Osteoblast (primary cell): ENCODE measurements around the gene ASB9. TPM values are rescaled to one million over a fixed set of nuclear protein-coding genes. Genes with fewer than 3 reads are reported as not detected.
"Not testable (repeated sequence)": the region's sequence is repeated elsewhere in the genome, so short reads cannot be mapped to it uniquely, and the experiment has no call there.

ENCODE experiments used
- DNase-seq: peaks from one replicate; pipeline ENCODE4 v3.0.0; 2011; ENCODE audit warnings: low spot score, mixed read lengths; ENCODE audit not compliant: insufficient read length; ENCODE audit errors: missing footprints
- H2AFZ ChIP-seq: 2 replicates; pipeline ENCODE4 v1.6.0; 2011; ENCODE audit warnings: mild to moderate bottlenecking, low read length
- H3K27ac ChIP-seq: 2 replicates; pipeline ENCODE4 v1.5.1; 2011; ENCODE audit warnings: mild to moderate bottlenecking, low read depth, low read length, moderate library complexity
- H3K27me3 ChIP-seq: 2 replicates; pipeline ENCODE4 v1.6.0; 2012; ENCODE audit warnings: mild to moderate bottlenecking, control low read depth, inconsistent platforms, low read length, moderate library complexity; ENCODE audit not compliant: insufficient read depth
- H3K36me3 ChIP-seq: 2 replicates; pipeline ENCODE4 v1.5.1; 2011; ENCODE audit warnings: mild to moderate bottlenecking, low read length, control low read depth, moderate library complexity; ENCODE audit not compliant: insufficient read depth
- H3K4me1 ChIP-seq: 2 replicates; pipeline ENCODE4 v1.5.1; 2011; ENCODE audit warnings: mild to moderate bottlenecking, low read length, control low read depth, moderate library complexity; ENCODE audit not compliant: insufficient read depth
- H3K4me2 ChIP-seq: 2 replicates; pipeline ENCODE4 v1.6.0; 2011; ENCODE audit warnings: mild to moderate bottlenecking, low read length; ENCODE audit not compliant: insufficient read depth
- H3K4me3 ChIP-seq: fragments of 200-600 bp; sonication (generic); 3 replicates; pipeline ENCODE4 v1.5.1; 2012; ENCODE audit warnings: mild to moderate bottlenecking, low read length, inconsistent platforms; ENCODE audit not compliant: insufficient read depth
- H3K79me2 ChIP-seq: 2 replicates; pipeline ENCODE4 v1.6.0; 2012; ENCODE audit warnings: mild to moderate bottlenecking, low read length, control low read depth, inconsistent platforms; ENCODE audit not compliant: insufficient read depth
- H3K9me3 ChIP-seq: 2 replicates; pipeline ENCODE4 v1.5.1; 2011; ENCODE audit warnings: low read depth, low read length, control low read depth
- H4K20me1 ChIP-seq: 2 replicates; pipeline ENCODE4 v1.6.0; 2012; ENCODE audit warnings: mild to moderate bottlenecking, low read length, control low read depth; ENCODE audit not compliant: insufficient read depth
- CTCF ChIP-seq: IDR thresholded peaks from 2 replicates; pipeline ENCODE4 v1.5.1; 2011; ENCODE audit warnings: mild to moderate bottlenecking, low read depth, low read length, moderate library complexity; ENCODE audit errors: extremely low read depth
- total RNA-seq: library from RNA; depleted of rRNA; stranded (reverse); fragments of >200 nt; gene quantifications from 2 replicates; pipeline ENCODE4 v1.2.3, GENCODE V29; 2012

ASB9 gene
- total RNA-seq, 1 donor: not detected

- TF ChIP-seq CTCF: no peak
- no peaks in the 10 kb centered on the region for H3K27me3 ChIP-seq
- DNase-seq: no peak
- no peaks in the 10 kb centered on the region for H3K36me3 ChIP-seq
- H4K20me1 ChIP-seq: no peaks in the 10 kb centered on the region
- H3K4me3 ChIP-seq: no peak overlapping the region
- no peak overlapping the region for H3K27ac ChIP-seq
- H2AFZ ChIP-seq: no peak overlapping the region
- H3K4me2 ChIP-seq: no peak overlapping the region
- no peaks in the 10 kb centered on the region for H3K79me2 ChIP-seq
- no peaks in the 10 kb centered on the region for H3K9me3 ChIP-seq
- no peaks in the 10 kb centered on the region for H3K4me1 ChIP-seq
Measured at GRCh38 chrX:15200871-15201270, 69.0 kb downstream of the ASB9 start.

- H3K79me2 ChIP-seq, H2AFZ ChIP-seq, H3K27ac ChIP-seq, H4K20me1 ChIP-seq, H3K4me3 ChIP-seq, H3K36me3 ChIP-seq, H3K9me3 ChIP-seq, H3K4me2 ChIP-seq, DNase-seq, H3K27me3 ChIP-seq, H3K4me1 ChIP-seq: not testable (repeated sequence)
Measured at GRCh38 chrX:15198608-15199202, 71.2 kb downstream of the ASB9 start.

GRCh38 chrX:15194146-15194545 lies 75.7 kb downstream of the ASB9 start:
- no peaks in the 10 kb centered on the region for H3K27me3 ChIP-seq
- no peak for TF ChIP-seq CTCF
- H3K9me3 ChIP-seq: no peaks in the 10 kb centered on the region
- no peaks in the 10 kb centered on the region for H4K20me1 ChIP-seq
- no peaks in the 10 kb centered on the region for H3K79me2 ChIP-seq
- no peak overlapping the region for H3K4me3 ChIP-seq
- no peak overlapping the region for H2AFZ ChIP-seq
- H3K4me1 ChIP-seq: no peaks in the 10 kb centered on the region
- no peaks in the 10 kb centered on the region for H3K36me3 ChIP-seq
- H3K27ac ChIP-seq: no peak overlapping the region
- no peak for DNase-seq
- no peak overlapping the region for H3K4me2 ChIP-seq

Other genes with a start within 250 kb of the ASB9 start
- not detected in 2 replicates for gene ASB11, start 45.6 kb upstream of the ASB9 start, total RNA-seq
- 8.5 and 8.7 TPM in 2 replicates for gene PIGA, start 65.4 kb upstream of the ASB9 start, total RNA-seq
- under 0.01 and 0.36 TPM in 2 replicates for gene VEGFD, start 114.3 kb upstream of the ASB9 start, total RNA-seq
- gene PIR, start 223.2 kb upstream of the ASB9 start, total RNA-seq: 15.9 and 16.5 TPM in 2 replicates
- gene BMX, start 230.7 kb upstream of the ASB9 start, total RNA-seq: not detected in 2 replicates